NCI-H526 (cell line): ENCODE data around the gene VAV2.
A peak's percentile ranks its signal among the peaks of the same experiment; 100 is the strongest.
"Not testable (repeated sequence)": the region's sequence is repeated elsewhere in the genome, so short reads cannot be mapped to it uniquely, and the experiment has no call there.

ENCODE experiments used
- DNase-seq, 2 experiments: peaks; one replicate each; lab custom pipeline; 2025; lab: John Stamatoyannopoulos, UW

The VAV2 gene

DNA sequence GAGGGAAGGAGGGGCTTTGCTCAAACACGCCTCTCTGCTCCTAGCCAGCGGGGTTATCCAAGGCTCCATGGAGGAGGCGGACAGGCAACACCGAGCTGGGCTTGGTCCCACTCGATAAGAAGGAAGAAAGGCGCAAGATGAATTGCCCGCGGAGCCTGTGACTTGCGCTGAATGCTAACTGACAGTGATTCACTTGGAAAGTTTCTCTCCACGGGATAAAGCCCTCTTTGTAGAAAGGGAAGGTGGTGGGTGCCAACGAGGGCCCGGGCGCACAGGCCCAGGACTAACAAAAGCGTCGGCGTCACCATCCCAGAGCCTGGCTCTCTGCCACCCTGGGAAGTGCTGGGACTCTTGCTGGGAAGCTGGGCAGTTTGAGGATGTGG, 76.0 kb downstream of the VAV2 start:
- no peak for DNase-seq

DNA sequence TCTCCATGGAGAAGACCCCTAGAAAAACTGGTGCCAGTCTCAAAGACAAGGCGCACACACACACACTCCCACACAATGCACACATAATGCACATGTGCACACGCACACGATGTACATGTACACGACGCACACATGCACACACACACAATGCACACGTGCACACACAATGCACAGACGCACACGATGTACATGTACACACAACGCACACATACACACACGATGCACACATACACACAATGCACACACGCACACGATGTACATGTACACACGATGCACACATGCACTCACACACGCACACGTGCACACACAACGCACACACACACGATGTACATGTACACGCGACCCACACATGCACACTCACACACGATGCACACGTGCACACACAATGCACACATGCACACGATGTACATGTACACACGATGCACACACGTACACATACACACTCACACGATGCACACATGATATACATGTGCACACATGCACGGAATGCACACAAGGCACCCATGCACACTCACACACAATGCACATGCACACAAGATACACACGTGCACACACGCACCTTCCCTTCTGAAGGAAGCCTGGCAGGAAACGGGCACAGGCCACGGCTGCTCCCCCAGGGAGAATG, 76.5 kb downstream of the VAV2 start:
- no peak for DNase-seq

DNA sequence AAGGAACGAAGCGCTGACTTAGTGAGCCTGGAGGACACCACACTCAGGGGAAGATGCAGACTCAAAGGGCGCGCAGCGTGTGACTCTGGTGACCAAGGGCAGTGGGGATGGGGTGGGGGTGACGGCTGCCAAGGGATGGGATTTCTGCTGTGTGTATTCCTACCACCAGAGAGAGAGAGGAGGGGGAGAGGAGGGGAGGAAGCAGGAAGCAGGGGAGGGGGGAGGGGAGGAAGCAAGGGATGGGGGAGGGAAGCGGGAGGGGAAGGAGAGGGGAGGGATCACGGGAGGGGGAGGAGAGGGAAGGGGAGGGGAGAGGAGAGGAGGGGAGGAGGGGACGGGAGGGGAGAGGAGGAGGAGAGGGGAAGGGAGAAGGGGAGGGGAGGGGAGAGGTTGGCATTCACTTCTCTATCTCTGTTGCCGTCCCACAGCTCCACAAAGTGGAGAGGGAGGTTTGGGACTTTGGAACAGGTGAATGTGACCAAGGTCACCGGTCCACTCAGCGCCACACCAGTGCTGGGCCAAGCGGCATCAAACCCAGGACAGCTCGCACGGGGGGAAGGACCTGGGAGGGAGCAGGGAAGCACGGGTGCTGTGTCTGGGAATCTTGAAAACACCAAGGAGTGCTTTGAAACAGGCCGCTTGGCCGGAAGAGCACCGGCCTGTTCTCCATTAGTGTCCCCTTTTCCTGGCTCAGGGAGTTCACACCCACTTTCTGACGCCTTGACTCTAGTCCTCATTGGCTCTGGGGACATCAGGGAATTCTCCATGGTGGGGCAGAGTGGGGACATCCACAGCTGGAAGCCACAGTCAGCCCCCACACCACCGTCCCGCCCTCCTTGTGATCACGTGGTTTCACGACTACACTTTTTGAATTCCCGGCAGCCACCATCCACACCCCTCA, 77.4 kb downstream of the VAV2 start:
- DNase-seq, result no peak

DNA sequence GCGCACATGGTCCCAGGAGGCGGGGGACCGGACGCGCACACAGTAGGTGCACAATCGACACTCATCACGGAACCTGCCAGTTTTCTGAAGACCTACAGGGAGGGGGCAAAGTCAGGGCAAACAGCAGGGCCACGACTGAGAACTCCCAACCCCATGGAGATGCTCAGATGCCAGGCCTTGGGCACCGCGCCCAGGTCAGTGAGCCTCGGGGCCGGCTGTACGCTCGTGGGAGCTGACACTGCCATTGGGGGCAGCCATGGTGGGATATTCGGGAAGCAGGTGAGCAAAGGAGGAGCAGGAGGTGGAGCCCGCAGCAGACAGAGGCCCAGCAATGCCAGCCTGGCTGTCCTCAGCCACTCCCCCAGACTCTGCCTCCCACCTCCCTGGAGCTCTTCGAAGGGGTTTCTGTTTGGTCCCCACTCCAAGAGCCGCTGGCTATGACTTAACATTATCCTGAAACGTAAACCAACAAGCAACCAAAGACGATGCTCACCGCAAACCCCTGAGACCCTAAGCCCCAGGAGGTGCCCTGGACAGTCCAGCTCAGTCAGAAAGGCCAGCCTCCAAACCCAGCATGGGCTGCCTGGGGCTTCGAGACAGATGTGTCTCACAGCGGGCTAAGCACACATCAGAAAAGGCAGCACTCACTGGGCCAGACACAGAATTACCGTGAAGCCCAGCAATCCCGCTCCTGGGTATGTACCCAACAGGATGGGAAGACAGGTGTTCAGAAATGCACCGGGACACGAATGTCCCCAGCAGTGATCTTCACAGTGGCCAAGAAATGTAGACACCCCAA, 78.4 kb downstream of the VAV2 start:
- DNase-seq, result no peak

GRCh38 chr9:133910855-133911514, 81.1 kb downstream of the VAV2 start:
- no peak for DNase-seq

DNA sequence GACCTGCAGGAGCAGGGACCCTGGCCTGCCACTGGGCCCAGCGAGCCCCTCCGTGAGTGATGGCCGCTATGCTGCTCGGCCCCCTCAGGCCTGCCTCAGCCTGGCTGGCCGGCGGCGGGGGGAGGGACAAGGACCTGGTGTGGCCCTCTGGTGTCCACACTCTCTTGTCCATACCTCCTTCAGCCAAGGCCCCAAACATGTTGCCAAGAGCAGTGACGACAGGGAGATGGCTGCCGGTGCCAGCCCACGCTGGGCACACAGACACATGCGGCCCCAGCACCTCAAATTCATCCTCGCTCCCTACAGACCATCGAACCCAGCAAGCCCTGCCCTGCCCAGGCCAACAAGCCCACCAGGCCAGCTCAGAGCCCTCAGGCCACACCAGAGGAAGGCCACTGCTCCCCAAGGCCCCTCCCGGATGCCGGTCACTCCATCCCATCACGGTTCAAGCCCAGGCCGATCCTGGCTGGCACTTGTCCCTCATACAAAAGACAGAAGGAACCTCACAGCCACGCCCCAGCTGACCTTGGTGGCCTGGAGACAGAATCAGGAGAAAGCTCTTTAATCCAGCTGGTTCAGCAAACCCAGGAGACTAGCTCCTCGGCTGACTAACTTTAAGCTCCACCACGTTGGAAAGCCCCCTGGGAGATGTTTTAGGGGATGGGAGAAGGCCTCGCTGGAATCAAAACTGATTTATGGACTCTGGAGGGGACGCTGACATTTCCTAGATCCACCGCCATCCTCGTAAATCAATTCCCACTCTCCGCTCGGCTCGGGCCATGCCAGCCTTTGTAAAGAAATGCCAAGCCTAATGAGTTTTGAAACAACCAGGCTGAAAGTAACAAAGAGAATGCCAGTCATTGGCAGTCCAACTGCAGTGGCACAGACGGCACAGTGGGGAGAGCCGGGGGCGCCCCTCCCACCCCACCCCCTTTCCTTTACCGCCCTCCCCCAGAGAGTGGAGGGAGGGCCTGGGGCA, 84.9 kb downstream of the VAV2 start:
- no peak for DNase-seq

DNA sequence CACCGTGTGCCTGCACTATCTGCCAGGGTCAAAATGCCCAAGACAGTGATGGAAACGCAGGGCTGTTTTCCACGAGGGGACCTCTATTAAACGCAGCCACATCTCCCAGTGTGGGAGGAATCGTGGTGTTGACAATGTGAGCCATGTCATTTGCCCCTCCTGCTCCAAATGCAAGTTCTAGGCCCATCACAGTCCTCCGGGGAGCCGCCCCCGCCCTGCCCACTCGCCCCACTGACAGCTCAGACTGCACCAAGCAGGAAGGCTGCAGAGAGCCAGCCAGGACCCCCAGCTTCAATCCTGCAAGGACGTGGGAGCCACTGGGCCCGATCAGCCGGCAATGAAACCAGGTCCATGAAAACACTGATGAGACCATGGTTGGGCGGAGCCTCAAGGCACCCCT, 85.9 kb downstream of the VAV2 start:
- DNase-seq, result no peak

DNA sequence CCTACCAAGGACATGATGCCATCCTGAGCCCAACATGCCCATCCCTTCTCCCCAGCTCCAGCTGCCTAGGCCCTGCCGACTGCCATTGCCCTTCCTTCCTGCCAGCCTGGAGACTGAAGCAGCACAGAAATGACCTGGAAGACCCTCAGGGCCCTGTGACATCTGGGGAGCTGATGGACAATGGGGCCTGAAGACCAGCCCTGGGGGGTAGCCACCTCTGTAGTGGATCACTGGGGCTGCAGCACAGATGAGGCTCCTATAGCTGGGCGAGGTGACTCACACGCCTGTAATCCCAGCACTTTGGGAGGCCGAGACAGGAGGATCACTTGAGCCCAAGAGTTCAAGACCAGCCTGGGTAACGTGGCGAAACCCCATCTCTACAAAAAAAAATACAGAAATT, 86.6 kb downstream of the VAV2 start:
- no peak for DNase-seq

DNA sequence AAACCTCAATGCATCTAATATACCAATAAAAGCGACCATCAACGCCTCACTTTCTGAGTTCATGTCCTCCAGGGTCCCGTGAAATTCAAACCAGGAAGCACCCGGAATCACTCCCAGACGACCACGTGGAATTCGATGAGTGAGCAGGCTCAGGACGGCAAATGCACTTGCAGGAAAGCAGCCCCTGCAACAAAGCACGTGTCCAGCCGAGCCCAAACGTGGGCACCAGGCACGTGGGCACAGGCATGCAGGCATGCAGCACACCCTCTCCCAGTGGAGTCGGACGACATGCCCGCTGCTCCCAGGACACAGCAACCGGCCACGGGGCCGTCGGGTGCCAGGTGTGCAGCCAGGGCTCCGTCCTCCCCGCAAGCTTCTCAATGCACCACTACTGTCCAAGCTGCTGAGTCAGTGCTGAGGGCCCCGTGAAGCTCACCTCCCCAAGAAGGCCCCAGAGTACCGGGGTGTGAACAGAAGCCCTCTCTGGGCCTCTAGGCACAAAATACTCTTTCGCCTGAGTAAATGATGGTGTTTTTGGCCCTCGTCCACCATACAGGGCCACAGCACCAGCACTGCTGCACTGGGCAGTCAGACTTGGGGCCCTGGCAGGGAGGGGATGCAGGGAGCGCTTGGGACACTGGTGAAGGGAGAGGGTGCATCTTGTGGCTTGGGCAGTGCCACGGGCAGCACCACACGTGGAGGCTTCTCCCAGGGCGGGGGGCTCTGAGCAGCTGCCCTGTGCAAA, 87.6 kb downstream of the VAV2 start:
- no peak for DNase-seq

GRCh38 chr9:133901184-133901835, 90.8 kb downstream of the VAV2 start:
- DNase-seq, result no peak

GRCh38 chr9:133897675-133898074, 94.4 kb downstream of the VAV2 start:
- no peak for DNase-seq

GRCh38 chr9:133896007-133896406, 96.1 kb downstream of the VAV2 start:
- DNase-seq, result not testable (repeated sequence)

- peak; percentile 16 to 40 for DNase-seq
These were observed 96.8 kb downstream of the VAV2 start for GRCh38 chr9:133895335-133895734.

DNA sequence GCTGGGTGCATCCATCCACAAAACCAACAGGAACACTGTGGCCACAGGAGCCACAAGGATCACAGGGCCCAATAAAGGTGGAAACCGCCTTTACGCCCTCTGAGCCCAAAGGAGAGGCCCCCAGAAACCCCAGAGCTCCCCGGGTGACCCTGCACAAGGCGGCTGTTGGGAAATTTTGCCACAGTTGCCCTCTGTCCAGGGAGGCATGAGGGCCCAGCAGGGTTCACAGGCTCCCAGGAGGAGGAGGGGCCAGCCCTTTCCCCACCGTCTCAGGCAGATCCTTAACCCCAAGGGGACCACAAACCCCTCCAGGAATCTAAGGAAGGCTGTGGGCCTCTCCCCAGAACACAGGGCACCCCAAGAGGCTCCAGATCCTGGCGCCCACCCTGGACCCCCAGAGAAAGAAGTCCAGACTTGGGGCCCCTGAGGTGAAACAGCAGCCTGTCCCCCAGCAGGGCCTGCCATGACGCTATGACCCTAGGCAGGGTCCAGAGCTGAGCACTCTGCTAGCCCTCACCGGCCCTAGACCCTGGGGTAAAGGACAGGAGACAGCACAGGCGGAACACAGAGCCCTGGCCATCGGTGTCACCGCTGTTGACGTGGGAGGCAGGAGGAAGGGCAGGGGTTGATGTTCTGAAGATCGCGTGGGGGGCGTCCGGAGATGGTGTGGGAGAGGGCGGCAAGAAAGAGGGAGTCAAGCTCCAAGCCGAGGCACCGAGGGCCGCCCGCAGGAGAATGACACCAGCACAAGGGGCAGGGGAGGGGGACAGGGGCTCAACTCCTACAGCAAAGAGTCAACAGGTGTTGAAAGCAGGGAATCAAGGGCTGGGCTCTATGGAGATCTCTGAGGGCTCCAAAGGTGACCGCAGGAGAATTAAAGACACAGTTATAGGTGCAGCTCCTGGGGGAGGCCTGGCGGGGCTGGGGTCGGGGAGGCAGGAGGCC, 97.5 kb downstream of the VAV2 start:
- DNase-seq, result no peak

DNA sequence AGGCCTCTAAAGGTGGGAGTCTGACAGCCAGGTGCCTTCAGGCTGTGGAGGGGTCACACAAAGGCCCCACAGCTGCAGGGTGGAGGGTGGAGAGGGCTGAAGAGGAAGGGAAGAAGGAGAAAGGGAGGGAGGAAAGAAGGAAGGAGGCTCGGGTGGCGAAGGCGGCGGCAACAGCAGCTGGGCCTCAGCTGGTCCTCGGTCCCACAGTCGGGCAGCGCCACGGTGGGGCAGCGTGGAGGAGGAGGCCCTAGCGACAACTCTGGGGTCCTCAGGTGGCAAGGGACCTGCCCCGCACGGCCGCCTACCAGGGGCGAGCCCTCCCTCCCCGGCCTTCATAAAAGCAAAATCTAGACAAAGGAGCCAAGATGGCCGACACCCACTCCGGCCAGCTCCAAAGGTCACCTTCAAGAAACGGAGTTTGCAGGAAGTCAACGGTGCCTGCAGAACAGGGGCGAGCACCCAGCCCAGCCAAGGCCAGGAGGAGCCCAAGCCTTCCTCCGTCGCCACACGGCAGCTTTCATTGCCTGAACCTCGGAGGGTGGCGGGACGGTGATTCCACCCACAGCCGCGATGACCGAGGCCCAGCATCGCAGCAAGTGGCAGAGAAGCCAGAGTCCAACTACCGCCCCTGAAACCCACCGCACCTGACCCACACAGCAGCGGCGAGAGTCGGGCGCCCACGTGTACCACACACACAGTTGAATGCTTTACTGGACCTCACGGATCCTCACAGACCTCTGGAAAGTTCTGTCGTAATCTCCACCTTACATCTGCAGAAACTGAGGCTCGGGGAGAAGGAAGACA, 98.7 kb downstream of the VAV2 start:
- DNase-seq, result no peak

DNA sequence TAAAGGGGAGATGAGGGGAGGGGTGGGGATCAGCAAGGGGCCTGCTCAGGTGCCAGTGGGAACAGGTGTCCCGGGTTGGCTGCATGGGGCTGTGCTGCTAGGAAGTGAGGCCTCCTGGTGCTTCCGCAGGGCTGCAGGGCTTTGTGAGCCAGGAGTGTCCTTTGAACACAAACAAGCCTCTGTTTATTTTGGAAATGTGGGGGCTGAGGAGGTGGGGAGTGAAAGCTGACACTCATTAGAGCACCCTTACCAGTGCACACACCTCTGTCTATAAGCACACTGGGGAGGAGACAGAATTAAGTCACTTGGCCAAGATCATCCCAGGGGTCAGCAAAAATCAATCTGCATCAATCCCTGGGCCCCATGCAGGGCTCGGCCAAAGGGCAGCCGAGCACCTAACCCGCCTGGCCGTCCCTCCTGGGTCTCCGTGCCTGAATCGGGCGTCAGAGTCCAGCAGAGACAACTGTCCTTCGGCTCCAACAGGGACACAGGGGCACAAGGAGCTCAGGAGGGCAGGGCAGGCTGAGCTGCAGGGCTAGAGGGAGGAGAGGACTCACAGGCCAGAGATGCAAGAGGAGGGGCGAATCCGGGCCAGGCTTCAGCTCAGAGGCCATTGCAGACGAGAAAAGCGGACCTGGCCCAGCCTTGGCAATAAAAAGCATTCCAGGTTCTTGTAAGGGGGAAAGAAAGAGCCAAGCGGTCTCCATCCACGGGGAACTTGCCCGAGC, 99.8 kb downstream of the VAV2 start:
- DNase-seq, result peak; percentile 63 to 77

DNA sequence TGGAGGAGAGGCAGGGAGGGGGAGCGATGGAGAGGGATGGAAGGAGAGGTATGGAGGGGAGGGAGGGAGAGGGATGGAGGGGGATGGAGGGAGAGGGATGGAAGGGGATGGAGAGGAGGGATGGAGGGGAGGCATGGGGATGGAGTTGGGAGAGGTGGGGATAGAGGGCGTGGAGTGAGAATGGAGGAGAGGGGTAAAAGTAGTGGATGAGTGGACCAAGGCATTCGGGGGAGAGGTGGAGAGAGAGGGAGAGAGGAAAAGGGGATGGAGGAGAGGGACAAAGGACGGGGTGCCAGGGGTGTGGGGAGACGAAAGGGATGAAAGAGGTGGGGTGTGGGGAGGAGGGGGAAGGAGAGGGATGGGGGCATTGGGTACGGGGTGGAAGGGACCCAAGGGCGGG, 100.4 kb downstream of the VAV2 start:
- no peak for DNase-seq
